Epithelial cell of proximal tubule (primary cell): ENCODE results near the gene ADAMTSL4. TPM values are rescaled to one million over a fixed set of nuclear protein-coding genes. Genes with fewer than 3 reads are reported as not detected.

ENCODE experiments used
- DNase-seq: peaks from one replicate; pipeline ENCODE4 v3.0.0-alpha.2; 2011; ENCODE audit warnings: low read depth
- H3K4me3 ChIP-seq: 2 replicates; pipeline ENCODE4 v1.5.1; 2011; ENCODE audit warnings: low read depth, mild to moderate bottlenecking, low read length
- CTCF ChIP-seq: conservative IDR thresholded peaks from 2 replicates; pipeline ENCODE4 v1.5.1; 2012; ENCODE audit warnings: low read depth, mild to moderate bottlenecking, low read length
- total RNA-seq: library from RNA; depleted of rRNA; stranded (reverse); fragments of >200 nt; gene quantifications from 2 replicates; pipeline ENCODE4 v1.2.3, GENCODE V29; 2015

Gene ADAMTSL4
- total RNA-seq, 1 donor from 2014 or later, result 7.3 TPM

DNA sequence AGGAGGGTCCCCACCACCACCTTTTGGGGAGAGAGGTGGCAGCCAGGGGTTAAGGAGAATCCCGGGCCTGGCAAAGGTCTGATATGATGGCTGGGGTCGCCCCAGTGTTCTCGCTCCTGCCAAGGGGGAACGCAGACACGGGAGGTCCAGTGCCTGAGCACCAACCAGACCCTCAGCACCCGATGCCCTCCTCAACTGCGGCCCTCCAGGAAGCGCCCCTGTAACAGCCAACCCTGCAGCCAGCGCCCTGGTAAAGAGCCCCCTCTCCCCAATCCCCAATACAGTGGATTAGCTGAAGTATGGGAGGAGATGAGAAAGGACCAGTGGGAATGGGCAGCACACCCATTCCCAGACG, 10.4 kb downstream of the ADAMTSL4 start:
- no peak overlapping the region for H3K4me3 ChIP-seq
- no peak for DNase-seq
- no peak for TF ChIP-seq CTCF

DNA sequence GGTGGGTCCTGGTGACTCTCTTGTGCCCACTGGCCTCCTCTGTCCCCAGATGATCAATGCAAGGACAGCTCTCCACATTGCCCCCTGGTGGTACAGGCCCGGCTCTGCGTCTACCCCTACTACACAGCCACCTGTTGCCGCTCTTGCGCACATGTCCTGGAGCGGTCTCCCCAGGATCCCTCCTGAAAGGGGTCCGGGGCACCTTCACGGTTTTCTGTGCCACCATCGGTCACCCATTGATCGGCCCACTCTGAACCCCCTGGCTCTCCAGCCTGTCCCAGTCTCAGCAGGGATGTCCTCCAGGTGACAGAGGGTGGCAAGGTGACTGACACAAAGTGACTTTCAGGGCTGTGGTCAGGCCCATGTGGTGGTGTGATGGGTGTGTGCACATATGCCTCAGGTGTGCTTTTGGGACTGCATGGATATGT, 10.8 kb downstream of the ADAMTSL4 start:
- peak; percentile 92 for TF ChIP-seq CTCF
- peak overlapping the region; percentile 63 for H3K4me3 ChIP-seq
- no peak for DNase-seq

- peak; percentile 84 for TF ChIP-seq CTCF
- H3K4me3 ChIP-seq, result peak overlapping the region; percentile 63
- no peak for DNase-seq
Observed at GRCh38 chr1:150560576-150561253, 11.5 kb downstream of the ADAMTSL4 start.

DNA sequence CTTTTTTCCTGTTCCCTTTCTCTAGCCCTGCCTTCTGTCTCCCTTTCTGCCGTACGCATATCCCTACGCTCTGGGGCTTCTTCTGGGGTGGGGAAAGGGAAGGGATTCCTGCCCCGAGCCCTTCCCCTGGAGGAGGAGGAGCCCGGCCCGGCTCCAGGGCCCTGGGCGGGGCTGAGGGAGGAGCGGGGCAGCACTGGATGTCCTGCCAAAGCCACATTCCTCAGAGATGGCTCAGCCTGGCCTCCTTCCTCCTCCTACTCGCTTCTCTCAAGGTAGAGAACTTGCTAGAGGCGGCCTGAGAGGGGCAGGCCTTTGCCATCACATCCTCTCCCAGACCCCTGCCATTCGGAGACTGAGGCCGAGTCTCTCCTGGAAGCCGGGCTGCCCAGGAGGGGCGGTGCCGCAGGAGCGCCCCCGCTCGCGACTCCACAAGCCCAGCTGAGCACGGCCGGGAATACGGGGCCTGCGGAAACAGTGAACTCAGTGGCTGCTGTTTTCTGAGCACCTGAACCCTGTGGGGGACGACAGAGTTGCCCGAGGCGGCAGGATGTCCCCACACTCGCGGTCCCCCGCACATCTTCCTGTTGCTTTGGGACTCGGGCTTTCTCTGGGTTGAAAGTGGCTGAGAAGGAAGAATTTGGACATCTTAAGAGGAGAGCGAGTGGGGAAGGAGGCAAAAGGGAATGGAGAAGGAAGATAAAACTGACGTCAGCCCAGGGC, 12.2 kb downstream of the ADAMTSL4 start:
- peak; percentile 85 for DNase-seq
- TF ChIP-seq CTCF, result no peak
- H3K4me3 ChIP-seq, result peak overlapping the region; percentile 63

- TF ChIP-seq CTCF, result no peak
- peak overlapping the region; percentile 63 for H3K4me3 ChIP-seq
- DNase-seq, result no peak
Observed at GRCh38 chr1:150561974-150562445, 12.8 kb downstream of the ADAMTSL4 start.

- DNase-seq, result no peak
- peak overlapping the region; percentile 22 for H3K4me3 ChIP-seq
- TF ChIP-seq CTCF, result no peak
Observed at GRCh38 chr1:150562446-150563339, 13.5 kb downstream of the ADAMTSL4 start.
